GM19023 (cell line): ENCODE results near the gene LY6G6D.

Source experiments
- ATAC-seq: cut with Tn5 transposase; IDR thresholded peaks from one replicate; pipeline ENCODE4 v1.9.1; 2021; ENCODE audit warnings: mild to moderate bottlenecking, moderate library complexity; ENCODE audit not compliant: unreplicated experiment

The LY6G6D gene, protein sequence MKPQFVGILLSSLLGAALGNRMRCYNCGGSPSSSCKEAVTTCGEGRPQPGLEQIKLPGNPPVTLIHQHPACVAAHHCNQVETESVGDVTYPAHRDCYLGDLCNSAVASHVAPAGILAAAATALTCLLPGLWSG

GRCh38 chr6:31715022-31715958 is at the start of gene LY6G6D:
Gene LY6G6D (plus strand): TSS chr6:31715348. CDS start chr6:31715356, 8 bp downstream.
- no peak for ATAC-seq

- ATAC-seq, result peak; percentile 83
Observed at GRCh38 chr6:31665501-31666336, 49.4 kb upstream of the LY6G6D start, which contains the start of gene CSNK2B. Gene CSNK2B (plus strand): TSS chr6:31666080. CDS start chr6:31666832, 752 bp downstream.

- no peak for ATAC-seq
Observed at GRCh38 chr6:31666337-31666965, 48.7 kb upstream of the LY6G6D start.

- ATAC-seq, result no peak
Observed at GRCh38 chr6:31669676-31670075, 45.5 kb upstream of the LY6G6D start, which contains the start of gene LY6G5B. Gene LY6G5B (plus strand): TSS chr6:31669976. CDS start chr6:31670951, 975 bp downstream.

GRCh38 chr6:31676322-31676903 is 38.7 kb upstream of the LY6G6D start:
- ATAC-seq, result no peak

DNA sequence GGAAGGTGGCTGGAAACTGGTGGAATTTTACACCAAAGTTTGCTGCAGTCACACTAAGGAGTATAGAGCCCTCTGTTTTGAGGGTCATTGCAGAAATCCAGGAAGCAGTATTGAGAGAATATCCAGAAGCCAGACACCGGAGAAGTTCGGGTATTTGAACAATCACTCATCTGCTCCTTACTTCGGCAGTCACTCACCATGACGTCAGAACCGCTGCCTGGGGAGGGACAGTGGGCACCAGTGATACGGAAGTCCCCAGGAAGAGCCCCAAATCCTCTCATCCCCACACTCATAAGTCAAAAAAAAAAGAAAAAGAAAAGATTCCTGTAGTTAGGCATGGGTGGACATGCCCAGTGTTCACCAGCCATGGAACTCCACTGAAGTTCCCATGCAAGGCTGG is 38.2 kb upstream of the LY6G6D start:
- no peak for ATAC-seq

DNA sequence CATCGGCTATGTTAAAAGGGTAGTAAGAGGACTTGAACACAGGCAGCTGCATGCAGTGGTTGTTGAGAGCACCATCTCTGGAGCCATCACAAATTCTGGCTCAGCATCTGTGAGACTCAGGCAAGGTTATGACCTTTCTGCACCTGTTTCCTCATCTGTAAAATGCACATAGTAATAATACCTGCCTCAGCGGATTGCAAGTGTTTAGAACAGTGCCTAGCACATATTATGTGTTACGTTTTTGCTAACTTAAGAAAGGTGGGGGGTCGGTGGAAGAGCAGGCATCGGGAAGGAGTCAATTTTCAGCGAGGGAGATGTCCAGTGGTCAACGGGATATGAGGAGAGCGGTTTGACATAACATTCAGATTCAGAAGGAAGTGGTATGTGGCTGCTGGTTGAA is 37.2 kb upstream of the LY6G6D start:
- ATAC-seq, result no peak

DNA sequence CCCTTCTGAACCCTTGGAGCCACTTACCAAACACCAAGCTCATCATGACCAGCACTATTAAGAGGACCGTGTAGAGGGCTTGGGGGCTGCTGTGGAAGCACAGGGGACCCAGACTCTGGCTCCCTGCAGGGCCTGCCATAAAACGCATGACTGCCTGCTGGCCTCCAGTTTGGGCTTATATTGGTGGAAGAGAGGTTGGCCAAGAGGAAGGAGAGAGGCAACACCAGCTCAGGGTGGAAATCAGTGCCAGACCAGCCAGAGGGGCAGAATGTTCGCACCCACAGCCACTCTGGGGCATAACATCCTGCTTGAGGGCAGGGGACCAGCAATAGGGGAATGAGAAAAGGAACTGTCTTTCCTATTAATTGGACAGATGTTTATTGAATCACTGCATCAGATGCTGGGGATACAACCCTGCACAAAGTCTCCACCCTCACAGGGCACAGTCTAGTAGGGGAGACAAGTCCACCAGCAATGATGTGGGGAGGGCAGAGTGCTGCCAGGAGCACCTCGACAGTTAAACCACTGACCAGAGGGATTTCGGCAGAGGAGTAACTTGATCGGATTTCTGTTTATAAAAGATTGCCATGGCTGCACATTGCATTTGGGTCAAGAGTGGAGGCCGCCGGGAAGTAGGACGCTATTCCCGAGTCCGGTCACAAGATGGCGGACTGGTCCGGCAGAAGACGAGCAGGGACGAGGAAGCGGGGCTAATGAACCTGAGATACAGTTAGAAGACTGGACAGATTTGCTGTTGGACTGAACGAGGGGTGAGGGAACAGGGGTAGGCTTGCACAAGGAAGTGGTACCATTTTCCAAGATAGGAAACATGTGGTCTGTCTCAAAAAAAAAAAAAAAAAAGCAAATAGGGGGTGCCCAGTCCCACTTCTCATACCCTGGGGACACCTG is 34.7 kb upstream of the LY6G6D start, which contains the start of gene LY6G5C:
Gene LY6G5C, minus strand, starts transcription at position 842 of the 909 bp plus-strand sequence. Its CDS starts 694 bp downstream, at position 148.
- ATAC-seq, result no peak

DNA sequence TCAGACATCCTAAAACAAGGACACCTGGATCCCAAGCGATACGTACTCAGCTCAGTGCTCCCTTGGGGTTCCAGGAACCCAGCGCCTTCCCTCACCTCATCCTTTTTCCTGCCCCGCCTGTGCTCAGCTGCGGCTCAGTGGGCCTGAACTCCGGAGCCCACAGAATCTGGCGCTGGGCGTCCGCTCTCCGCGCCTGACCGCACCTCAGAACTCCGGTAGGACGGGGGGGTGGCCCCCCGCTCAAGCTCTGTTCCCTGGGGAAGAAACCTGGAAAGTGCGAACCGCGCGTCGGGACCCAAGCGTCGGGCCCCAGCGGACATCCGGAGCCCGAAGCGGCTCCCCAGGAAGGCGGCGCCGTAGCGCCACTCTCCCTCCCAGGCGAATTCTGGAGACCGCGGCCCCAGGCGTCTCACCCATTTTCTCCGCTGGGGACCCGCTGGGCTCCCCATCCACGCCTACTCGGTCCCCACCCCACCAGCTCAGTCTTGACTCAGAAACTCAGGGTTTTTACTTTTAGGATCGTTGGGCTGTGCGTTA is 33.9 kb upstream of the LY6G6D start:
- ATAC-seq, result no peak

DNA sequence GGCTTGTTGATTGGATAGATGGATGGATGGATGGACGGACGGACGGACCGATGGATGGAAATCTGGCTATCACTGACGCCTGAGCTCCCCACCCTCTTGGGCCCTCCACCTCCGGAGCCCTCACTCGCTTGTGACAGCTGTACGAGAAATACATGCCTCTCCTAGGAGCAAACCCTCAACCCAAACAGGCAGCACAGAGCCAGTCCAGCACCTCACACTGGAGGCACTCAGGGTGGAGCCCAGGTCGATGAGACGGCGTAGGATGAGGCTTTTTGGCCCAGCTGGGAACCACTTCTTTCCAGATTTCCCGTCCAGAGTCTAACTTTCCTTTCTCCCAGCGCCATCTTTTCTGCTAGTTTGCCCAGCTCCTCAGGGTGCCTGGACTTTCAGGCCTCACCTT is 31.6 kb upstream of the LY6G6D start:
- no peak for ATAC-seq

- no peak for ATAC-seq
Observed at GRCh38 chr6:31686483-31686882, 28.7 kb upstream of the LY6G6D start.

DNA sequence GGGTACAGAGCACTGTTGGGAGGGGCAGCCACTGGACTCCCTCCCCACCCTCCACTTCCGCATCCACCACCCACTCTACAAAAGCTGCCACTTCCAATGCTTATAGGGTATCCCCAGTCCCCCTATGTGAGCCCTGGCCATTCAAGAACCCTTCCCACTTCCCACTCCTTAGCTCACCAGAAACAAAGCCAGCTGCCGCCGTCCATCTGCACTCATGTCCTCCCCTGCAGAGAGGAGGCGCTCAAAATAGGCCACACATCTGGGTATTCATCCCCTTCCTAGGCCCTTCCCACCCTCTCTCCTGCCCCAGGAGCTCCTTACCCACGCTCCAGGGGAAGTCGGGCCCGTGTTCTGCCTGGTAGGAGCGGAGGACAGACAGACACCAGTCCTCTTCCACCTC is 27.8 kb upstream of the LY6G6D start:
- ATAC-seq, result no peak

DNA sequence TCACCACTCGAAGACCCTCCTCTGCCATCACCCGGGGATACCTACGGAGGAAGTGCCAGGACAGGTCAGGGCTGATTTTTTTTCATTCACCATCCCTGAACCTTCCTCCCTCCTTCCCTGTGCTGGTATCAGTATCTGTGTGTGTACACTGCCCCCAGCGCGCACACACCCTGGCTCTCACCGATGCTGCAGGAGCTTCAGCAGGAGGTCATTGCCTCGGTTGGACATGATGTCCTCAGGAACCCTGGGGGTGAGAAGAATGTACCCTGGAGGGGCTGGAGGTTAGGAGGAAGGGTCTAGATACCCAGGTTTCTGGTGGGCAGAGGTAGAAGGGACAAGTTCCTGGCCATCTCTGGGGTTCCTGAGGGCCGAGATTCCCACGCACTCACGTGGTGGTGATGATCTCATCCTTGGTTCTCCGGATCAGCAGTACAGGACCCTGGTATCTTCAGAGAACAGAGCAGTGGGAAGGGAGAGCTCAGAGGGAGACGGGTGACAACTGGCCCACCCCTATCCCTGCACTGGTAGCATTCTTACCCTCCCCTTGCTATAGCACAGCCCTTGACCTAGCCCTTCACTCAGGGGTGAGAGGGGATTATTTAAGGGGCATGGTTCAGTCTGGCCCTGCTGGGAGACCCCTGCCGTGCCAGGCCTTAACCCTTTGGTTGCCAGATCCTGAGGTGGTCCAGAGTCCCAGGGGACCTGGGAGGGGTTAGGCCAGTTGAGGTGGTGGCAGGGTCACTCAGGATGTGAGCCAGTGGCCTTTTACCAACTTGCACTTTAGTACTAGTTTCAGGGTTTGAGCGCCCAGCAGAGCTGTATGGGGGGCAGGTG is 27.1 kb upstream of the LY6G6D start:
- ATAC-seq, result no peak

GRCh38 chr6:31689249-31690110 is 25.7 kb upstream of the LY6G6D start:
- no peak for ATAC-seq

DNA sequence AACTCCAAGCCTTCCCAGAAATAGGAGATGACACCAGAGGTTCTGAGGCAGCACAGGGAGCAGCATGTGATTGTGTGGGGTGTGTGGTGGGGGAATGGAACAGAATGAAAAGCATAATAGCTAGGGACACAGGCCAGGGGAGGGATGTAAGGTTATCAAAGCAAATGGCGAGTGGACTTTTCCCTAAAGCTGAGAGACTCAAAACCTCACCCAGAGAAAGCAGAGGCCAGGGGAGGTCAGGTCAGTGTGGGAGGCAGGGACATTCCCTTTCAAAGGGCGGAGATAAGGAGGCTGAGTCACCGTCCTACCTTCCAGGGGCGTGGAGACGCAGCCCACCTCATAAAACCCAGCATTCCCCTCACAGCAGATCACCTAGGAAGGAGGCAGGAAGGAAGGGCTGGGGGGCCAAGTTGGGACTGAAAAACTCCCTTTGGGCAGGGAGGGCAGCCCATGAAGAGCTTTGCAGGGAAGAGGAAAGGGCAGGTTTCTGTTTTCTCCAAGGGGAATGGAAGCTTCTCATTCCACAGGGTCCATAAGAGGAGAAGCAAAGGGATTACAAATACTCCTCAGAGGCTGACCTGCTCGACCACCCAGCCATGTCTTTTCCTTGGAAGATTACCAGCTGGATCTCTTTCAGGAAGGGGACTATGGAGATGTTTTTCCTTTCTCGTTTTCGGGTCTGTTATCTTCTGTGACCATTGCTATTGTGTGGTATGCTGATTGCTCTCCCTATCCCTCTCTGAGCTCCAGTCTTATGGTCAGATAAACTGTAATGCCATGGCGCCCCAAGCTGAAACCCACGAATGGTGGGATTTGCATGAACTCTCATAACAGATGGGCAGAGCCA is 24.7 kb upstream of the LY6G6D start:
- no peak for ATAC-seq

GRCh38 chr6:31691078-31691463 is 24.1 kb upstream of the LY6G6D start:
- no peak for ATAC-seq
